MG63 (cell line): Measurements from ENCODE around the gene BUD23. TPM values are rescaled to one million over a fixed set of nuclear protein-coding genes. Genes with fewer than 3 reads are reported as not detected.
"Not testable (repeated sequence)": the region's sequence is repeated elsewhere in the genome, so short reads cannot be mapped to it uniquely, and the experiment has no call there.

Source experiments
- DNase-seq: peaks from one replicate; pipeline ENCODE4 v3.0.0-alpha.2; 2020
- H3K27me3 ChIP-seq: fragments of 250-450 bp; sonication (Bioruptor Pico); 2 replicates; pipeline ENCODE4 v1.5.1; 2020; ENCODE audit warnings: mild to moderate bottlenecking, moderate library complexity
- H3K36me3 ChIP-seq: fragments of 250-450 bp; sonication (Bioruptor Pico); 2 replicates; pipeline ENCODE4 v1.5.1; 2020; ENCODE audit warnings: mild to moderate bottlenecking, moderate library complexity
- H3K4me3 ChIP-seq: fragments of 250-450 bp; sonication (Bioruptor Pico); 2 replicates; pipeline ENCODE4 v1.5.1; 2020; ENCODE audit warnings: mild to moderate bottlenecking, moderate library complexity
- H3K9me3 ChIP-seq: fragments of 250-450 bp; sonication (Bioruptor Pico); 2 replicates; pipeline ENCODE4 v1.5.1; 2020; ENCODE audit warnings: mild to moderate bottlenecking, moderate library complexity
- total RNA-seq: library from RNA; depleted of rRNA; stranded (reverse); fragments of >200 nt; shearing (Covaris generic); gene quantifications from 2 replicates; pipeline ENCODE4 v1.2.3, GENCODE V29; 2014; ENCODE audit warnings: low replicate concordance

Gene BUD23
- total RNA-seq, 1 experiment from 2014 or later: 104 TPM

DNA sequence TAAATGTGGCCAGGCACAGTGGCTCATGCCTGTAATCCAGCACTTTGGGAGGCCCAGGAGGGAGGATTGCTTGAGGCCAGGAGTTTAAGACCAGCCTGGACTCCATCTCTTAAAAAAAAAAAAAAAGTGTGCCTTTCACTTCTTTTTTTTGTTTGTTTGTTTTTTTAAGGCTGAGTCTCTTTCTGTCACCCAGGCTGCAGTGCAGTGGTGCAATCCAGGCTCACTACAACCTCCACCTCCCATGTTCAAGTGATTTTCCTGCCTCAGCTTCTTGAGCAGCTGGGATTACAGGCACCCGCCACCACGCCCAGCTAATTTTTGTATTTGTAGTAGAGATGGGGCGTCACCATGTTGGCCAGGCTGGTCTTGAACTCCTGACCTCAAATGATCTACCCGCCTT is 38.8 kb downstream of the BUD23 start:
- DNase-seq, H3K4me3 ChIP-seq, H3K9me3 ChIP-seq: not testable (repeated sequence)

DNA sequence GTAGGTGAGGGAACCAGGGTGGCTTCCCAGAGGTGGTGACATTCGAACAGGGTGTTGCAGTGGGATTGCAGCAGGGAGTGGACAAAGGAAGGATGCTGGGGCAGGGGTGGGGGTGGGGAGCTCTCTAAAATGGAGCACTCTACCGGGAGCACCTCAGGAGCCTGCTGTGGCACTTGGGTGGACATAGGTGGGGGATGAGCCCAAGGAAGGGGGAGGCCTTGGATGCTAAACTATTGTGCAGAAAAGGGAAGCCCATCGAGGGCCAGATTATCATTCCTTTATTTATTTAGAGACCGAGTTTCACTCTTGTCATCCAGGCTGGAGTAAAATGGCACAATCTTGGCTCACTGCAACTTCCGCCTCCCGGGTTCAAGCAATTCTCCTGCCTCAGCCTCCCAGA is 39.4 kb downstream of the BUD23 start:
- H3K36me3 ChIP-seq: no peaks in the 10 kb centered on the region
- no peak overlapping the region for H3K4me3 ChIP-seq
- H3K9me3 ChIP-seq: no peaks in the 10 kb centered on the region
- H3K27me3 ChIP-seq: no peaks in the 10 kb centered on the region
- DNase-seq: no peak

More for the DNA sequence above, 38.8 kb downstream of the BUD23 start:
- not testable (repeated sequence) for H3K27me3 ChIP-seq, H3K36me3 ChIP-seq

DNA sequence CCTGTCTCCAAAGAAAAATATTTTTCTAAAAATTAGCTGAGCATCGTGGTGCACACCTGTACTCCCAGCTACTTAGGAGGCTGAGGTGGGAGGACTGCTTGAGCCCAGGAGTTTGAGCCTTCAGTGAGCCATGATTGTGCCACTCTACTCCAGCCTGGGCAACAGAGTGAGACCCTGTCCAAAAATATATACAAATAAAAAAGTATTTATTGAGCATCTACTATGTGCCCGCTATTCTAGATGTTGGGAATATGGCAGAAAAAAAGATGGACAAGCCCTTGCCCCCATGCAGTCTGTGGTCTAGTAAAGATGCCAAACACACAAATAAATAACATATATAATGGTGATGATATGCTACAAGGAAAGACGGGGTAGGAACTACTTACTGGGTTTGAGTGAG is 40.4 kb downstream of the BUD23 start:
- Histone ChIP-seq H3K4me3 (no peak overlapping the region), H3K36me3 (no peaks in the 10 kb centered on the region), H3K9me3 (no peaks in the 10 kb centered on the region), H3K27me3 (no peaks in the 10 kb centered on the region)
- DNase-seq: no peak

DNA sequence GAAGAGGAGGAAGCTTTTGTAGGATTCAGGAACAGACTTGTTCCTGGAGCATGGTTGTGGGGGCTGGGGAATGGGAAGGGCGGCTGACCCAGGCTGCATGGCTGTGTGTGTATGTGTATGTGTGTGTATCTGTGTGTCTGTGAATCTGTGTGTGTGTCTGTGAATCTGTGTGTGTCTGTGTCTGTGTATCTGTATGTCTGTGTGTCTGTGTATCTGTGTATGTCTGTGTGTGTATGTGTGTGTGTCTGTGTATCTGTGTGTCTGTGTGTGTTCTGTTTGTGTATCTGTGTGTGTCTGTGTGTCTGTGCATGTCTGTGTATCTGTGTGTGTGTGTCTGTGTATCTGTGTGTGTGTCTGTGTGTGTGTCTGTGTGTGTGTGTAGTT is 42.7 kb downstream of the BUD23 start:
- Histone ChIP-seq H3K27me3 (no peaks in the 10 kb centered on the region), H3K4me3 (no peak overlapping the region), H3K36me3 (no peaks in the 10 kb centered on the region), H3K9me3 (no peaks in the 10 kb centered on the region)
- no peak for DNase-seq

DNA sequence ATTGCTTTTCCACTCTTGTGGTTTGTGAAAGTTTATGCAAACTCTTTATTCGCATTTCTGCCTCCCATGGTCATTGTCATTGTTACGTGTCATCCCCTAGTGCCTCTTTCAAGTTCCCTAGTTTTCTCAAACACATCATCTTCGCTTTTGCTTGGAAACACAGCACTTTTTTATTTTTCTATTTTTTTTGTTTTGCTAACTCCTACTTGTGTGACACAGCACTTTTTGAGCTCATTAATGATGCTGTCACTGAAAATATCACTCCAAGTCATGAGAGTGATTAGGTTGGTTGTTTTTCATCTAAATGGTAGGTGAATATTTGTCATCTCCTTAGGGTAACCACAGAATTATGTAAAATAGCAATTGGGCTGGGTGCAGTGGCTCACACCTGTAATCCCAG is 44.6 kb downstream of the BUD23 start:
- Histone ChIP-seq H3K27me3 (no peaks in the 10 kb centered on the region), H3K4me3 (no peak overlapping the region), H3K9me3 (no peaks in the 10 kb centered on the region), H3K36me3 (no peaks in the 10 kb centered on the region)
- DNase-seq: no peak

DNA sequence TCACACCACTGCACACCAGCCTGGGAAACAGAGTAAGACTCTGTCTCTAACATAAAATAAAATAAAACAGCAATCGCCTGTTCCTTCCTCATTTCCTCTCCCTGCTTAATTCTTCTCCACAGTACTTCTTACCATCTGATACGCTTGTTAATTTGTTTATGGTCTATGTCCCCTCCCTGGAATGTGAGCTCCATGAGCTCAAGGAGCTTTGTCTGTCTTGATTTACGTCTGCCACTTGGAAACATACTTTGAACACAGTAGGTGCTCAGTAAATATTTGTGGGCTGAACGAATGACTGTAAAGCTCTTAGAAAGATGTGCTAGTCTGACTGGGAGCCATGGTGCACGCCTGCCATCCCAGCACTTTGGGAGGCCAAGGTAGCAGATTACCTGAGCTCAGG is 45.2 kb downstream of the BUD23 start:
- Histone ChIP-seq H3K36me3 (no peaks in the 10 kb centered on the region), H3K9me3 (no peaks in the 10 kb centered on the region), H3K27me3 (no peaks in the 10 kb centered on the region), H3K4me3 (no peak overlapping the region)
- DNase-seq: no peak

DNA sequence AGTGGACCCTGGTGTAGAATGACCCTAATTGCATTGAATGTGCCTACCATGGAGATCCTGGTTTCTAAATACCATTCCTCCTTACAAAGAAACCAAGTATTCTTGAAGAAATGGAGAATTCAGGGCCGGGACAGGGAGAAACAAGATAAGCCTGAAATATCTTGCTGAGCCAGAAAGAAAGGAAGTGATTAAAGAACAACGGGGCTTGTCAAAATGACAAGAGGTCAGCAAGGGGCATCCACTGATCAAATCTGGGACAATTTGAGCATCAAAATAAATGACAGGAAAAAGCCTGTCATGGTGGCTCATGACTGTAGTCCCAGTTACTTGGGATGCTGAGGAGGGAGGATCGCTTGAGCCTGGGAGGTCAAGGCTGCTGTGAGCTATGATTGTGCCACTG is 47.1 kb downstream of the BUD23 start:
- no peaks in the 10 kb centered on the region for H3K9me3 ChIP-seq
- DNase-seq: no peak
- no peaks in the 10 kb centered on the region for H3K27me3 ChIP-seq
- no peak overlapping the region for H3K4me3 ChIP-seq
- H3K36me3 ChIP-seq: no peaks in the 10 kb centered on the region

DNA sequence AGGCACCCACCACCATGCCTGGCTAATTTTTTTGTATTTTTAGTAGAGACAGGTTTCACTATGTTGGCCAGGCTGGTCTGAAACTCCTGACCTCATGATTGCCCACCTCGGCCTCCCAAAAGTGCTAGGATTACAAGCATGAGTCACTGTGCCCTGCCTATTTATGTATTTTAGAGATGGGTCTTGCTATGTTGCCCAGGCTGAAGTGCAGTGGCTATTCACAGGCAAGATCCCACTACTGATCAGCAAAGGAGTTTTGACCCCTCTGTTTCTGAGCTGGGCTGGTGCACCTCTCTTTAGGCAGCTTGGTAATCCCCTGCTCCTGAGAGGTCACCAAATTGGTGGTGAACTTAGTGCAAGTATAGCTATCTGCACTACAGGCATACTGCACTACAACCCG is 49.0 kb downstream of the BUD23 start:
- Histone ChIP-seq H3K4me3 (no peak overlapping the region), H3K27me3 (no peaks in the 10 kb centered on the region), H3K36me3 (peaks cover 3% of the 10 kb centered on the region; the same call in 1 of the 2 replicates), H3K9me3 (no peaks in the 10 kb centered on the region)
- DNase-seq: no peak

DNA sequence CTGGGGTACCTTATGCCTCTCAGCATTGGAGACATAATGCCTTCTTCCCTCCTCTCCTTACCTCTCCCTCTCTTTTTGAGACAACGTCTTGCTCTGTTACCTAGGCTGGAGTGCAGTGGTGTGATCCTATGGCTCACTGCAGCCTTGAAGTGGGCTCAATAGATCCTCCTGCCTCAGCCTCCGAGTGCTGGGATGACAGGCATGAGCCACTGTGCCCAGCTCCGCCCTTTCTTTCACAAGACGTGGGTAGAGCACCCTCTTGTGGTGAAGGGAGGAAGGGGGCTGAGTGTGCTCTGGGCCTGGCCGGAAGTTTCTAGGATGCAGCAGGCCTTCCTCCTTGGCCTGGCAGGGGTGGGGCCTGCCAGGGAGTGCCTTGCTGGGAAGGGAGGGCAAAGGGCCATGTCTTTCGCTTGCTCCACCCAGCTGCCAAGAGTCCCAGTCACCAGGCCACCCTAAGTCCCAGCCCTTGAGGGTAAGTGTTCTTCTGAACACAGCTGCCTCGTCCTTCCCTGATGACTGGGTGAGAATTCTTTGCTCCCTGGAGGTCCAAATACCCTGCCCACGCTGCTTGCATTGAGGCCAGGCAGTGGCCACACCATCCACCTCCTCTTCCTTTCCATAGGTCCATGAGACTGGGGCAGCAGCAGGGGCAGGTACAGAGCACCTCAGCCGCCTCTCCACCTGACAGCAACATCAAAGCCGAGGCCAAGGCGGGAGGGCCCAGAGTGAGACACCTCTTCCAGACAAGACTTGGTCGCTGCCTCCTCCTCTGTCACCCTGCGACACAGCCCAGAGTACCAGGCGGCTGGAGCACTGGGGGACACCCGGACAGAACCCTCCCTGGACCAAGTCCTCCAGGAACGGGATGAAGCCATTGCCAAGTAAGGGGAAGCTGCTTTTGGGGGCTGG is 51.5 kb downstream of the BUD23 start:
- DNase-seq: peak; percentile 60
- Histone ChIP-seq H3K4me3 (no peak overlapping the region), H3K36me3 (peaks cover 3% of the 10 kb centered on the region; the same call in 1 of the 2 replicates), H3K27me3 (no peaks in the 10 kb centered on the region), H3K9me3 (no peaks in the 10 kb centered on the region)

DNA sequence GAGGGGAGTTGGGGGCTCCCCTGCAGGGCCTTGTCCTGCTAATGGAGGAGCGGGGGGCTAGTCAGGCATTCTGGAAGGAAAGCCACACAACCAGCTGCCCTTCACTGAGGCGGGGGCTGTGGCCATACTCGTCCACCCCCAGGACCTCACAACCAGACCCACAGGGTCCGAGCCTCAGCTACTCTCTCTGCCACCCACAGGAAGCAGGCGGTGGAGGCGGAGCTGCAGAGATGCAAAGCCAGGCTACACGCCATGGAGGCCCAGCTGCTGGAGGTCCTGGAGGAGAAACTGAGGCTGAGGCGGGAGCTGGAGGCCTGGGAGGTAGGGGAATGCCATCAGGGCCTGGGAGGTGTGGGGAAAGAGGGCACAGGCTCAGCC is 52.1 kb downstream of the BUD23 start:
- no peak for DNase-seq
- Histone ChIP-seq H3K4me3 (no peak overlapping the region), H3K36me3 (peaks cover 3% of the 10 kb centered on the region; the same call in 1 of the 2 replicates), H3K27me3 (no peaks in the 10 kb centered on the region), H3K9me3 (no peaks in the 10 kb centered on the region)

DNA sequence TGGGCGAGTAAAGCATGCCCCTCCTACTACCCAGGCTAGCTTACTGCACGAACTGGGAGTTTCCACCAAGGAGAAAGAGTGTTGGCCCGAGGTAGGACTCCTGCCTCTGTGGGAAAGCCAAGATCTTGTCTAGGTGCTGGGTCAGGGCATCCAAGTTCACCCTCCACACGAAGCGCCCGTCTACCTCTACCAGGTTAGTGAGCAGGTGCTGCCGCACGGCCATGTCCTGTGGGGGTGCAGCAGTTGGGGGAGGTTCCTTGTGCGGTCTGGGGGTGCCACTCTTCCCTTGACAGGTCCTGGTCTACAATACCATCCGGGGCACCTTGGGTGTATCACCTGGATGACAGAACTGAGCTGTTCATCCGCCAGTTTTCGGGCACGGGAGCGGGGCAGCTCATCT is 53.5 kb downstream of the BUD23 start:
- no peak overlapping the region for H3K4me3 ChIP-seq
- H3K9me3 ChIP-seq: no peaks in the 10 kb centered on the region
- H3K27me3 ChIP-seq: no peaks in the 10 kb centered on the region
- H3K36me3 ChIP-seq: peaks cover 3% of the 10 kb centered on the region; the same call in 1 of the 2 replicates
- no peak for DNase-seq

DNA sequence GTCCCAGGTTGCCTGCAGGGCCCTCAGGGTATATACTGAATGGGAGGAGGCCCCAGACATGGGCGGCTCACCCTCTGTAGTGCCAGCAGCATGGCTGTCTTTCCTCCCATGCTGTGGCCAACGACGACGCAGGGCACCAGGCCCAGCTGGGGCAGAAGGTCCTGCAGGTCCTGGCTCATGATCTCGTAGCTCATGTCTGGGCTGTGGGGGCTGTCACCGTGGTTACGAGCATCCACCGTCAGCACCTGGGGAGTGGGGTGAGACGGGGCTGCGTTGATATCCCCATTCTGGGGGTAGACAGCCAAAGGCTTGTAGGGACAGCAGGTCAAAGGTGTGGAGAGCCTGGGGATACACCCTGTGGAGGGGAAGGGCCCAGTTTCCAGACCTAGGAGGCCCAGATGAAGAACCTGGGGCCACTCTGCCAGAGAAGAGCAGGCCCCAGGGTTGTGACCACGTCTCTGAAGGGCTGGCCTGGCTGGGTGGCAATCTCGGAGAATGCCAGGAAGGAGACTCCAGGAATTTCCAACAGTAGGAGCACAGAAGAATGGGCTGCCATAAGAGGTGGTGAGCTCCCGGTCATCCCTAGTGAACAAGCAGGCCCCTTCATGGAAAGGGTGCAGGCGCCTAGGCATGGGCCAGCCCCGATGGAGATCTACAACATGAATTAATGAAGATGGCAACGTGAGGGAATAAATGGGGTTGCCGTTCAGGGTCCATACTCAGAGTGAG is 54.3 kb downstream of the BUD23 start:
- no peaks in the 10 kb centered on the region for H3K27me3 ChIP-seq
- DNase-seq: no peak
- peaks cover 3% of the 10 kb centered on the region; the same call in 1 of the 2 replicates for H3K36me3 ChIP-seq
- no peaks in the 10 kb centered on the region for H3K9me3 ChIP-seq
- H3K4me3 ChIP-seq: peak overlapping the region; percentile 67

DNA sequence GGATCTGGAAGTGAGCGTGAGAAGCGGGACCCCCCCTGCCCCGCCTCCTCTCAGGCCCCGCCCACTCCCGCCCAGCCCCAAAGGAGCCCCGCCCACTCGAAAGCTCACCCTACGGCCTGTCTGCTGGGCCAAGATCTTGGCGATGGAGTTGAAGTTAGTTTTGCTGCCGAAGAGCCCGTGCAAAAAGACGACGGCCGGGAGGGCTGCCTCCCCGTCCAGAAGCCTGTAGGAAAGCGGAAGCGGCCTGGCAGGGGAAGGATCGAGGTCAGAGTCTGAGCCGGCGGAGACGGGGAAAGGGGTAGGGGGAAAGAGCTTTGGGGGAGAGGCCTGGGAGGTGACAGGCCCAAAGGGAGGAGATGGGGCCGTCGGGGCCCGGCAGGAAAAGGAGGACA is 54.8 kb downstream of the BUD23 start:
- no peaks in the 10 kb centered on the region for H3K27me3 ChIP-seq
- H3K9me3 ChIP-seq: no peaks in the 10 kb centered on the region
- peak overlapping the region; percentile 67 for H3K4me3 ChIP-seq
- H3K36me3 ChIP-seq: peaks cover 3% of the 10 kb centered on the region; the same call in 1 of the 2 replicates
- peak; percentile 42 for DNase-seq

DNA sequence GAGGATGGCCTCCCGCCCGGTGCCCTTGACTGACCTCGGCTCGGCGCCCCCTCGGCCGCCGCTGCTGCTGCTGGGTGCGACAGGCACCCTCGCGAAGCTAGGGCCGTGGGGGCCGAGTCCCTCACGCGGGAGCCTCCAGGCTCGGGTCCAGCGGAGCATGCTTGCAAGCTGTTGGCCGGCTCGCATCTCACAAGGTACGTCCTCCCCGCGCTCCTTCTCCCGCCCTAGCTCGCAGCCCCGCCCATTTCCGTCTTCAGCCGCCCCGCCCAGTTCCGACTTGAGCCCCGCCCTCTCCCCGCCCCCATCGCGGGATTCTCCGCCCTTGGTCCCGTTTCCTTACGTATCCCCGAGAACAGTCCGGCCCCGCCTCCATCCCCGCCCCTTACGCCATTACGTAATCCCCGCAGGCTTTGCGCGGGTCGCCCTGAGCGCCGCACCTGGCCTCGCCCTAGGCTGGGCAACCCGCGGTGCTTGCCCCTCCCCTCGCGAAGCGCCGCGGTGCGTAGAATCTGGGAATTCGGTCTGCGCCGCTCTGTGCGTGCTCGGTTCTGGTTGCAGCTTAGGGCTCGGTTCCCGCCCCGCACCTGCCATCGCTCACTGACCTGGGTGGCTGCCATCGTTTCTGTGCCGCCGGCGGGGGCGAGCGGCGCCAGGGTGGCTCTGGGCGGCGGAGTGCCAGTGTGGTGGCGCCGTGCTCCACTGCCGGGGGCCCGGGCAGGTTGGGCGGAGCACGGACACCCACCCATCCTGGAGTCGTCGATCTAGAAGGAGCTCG is 55.4 kb downstream of the BUD23 start, which contains the start of gene ABHD11:
Gene ABHD11 (minus strand): TSS at position 191 of the 775 bp plus-strand sequence. CDS start 32 bp downstream, at position 159.
- H3K9me3 ChIP-seq: no peaks in the 10 kb centered on the region
- H3K4me3 ChIP-seq: peak within 1 kb of the TSS; percentile 67
- no peaks in the 10 kb centered on the region for H3K27me3 ChIP-seq
- DNase-seq: peak; percentile 87
- H3K36me3 ChIP-seq: peaks cover 3% of the 10 kb centered on the region; the same call in 1 of the 2 replicates

DNA sequence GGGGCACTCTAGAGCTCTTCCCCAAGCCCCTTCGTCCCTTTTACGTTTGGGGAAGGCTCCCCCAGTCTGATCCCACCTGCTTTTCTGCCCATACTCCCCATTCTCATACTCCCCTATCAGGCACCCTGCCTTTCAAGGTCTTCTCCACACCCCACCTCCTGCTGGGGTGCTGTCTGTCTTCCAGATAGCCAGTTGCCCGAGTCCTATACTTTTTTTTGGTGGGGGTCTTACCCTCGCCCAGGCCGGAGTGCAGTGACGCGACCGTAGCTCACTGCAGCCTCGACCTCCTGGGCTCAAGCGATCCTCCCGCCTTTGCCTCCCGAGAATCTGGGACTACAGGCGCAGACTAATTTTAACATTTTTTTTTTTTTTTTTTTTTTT is 56.0 kb downstream of the BUD23 start:
- no peaks in the 10 kb centered on the region for H3K27me3 ChIP-seq
- peak overlapping the region; percentile 67 for H3K4me3 ChIP-seq
- peak; percentile 4 for DNase-seq
- no peaks in the 10 kb centered on the region for H3K9me3 ChIP-seq
- peaks cover 3% of the 10 kb centered on the region; the same call in 1 of the 2 replicates for H3K36me3 ChIP-seq

DNA sequence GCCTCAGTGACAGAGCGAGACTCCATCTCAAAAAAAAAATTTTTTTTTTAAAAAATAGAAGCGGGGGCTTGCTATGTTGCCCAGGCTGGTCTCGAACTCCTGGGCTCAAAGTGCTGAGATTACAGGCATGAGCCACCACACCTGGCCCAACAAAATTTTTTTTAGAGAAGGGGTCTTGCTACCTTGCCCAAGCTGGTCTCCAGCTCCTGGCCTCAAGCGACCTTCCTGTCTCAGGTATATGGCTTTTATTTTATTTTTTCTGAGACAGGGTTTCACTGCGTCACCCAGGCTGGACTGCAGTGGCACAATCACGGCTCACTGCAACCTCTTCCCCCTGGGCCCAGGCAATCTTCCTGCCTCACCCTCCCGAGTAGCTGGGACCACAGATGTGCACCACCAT is 56.8 kb downstream of the BUD23 start:
- no peaks in the 10 kb centered on the region for H3K27me3 ChIP-seq
- H3K36me3 ChIP-seq: peaks cover 3% of the 10 kb centered on the region; the same call in 1 of the 2 replicates
- H3K4me3 ChIP-seq: no peak overlapping the region
- no peaks in the 10 kb centered on the region for H3K9me3 ChIP-seq
- DNase-seq: no peak

DNA sequence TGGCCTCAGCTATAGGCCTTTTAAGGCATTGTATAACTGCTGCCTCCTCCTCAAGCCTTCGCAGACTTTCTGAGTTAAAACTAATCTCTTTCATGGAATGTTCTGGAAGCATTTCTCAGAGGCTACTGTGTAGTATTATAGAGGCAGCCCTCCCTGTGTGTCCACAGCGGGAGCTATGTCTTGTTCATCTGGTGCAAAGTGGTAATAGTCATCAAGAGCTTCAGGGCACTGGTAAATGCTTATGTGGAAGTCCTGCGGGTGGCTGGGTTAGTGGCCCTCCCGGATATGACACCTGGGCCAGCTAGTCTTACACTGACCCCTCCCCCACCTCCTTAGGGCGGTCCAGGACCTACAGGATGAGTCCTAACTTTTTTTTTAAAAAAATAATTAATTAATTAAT is 57.4 kb downstream of the BUD23 start:
- Histone ChIP-seq H3K4me3 (no peak overlapping the region), H3K27me3 (no peaks in the 10 kb centered on the region), H3K9me3 (no peaks in the 10 kb centered on the region), H3K36me3 (peaks cover 3% of the 10 kb centered on the region; the same call in 1 of the 2 replicates)
- no peak for DNase-seq
